NB4 (cell line): Measurements from ENCODE around the gene LMOD3.
A peak's percentile ranks its signal among the peaks of the same experiment; 100 is the strongest.

Source experiments
- DNase-seq: peaks from one replicate; pipeline ENCODE4 v3.0.0; 2010; ENCODE audit warnings: low read depth
- H3K4me3 ChIP-seq: one replicate; pipeline ENCODE4 v1.5.1; 2011; ENCODE audit warnings: mild to moderate bottlenecking, low read depth, low read length, moderate library complexity
- MYC ChIP-seq: IDR thresholded peaks from 2 replicates; pipeline ENCODE4 v1.6.1; 2011; ENCODE audit warnings: low read depth, low read length
- POLR2A ChIP-seq: IDR thresholded peaks from 2 replicates; pipeline ENCODE4 v1.6.1; 2011; ENCODE audit warnings: mild to moderate bottlenecking; ENCODE audit not compliant: insufficient read length; ENCODE audit errors: extremely low read depth
- TF ChIP-seq, protein P1 (sequence below): IDR thresholded peaks from 2 replicates; pipeline ENCODE4 v1.6.1; 2011; ENCODE audit warnings: low read depth, low read length
- TF ChIP-seq, protein P2 (sequence below): IDR thresholded peaks from one replicate; pipeline ENCODE4 v1.5.1; 2012; ENCODE audit warnings: low read depth, low read length

LMOD3 gene

DNA sequence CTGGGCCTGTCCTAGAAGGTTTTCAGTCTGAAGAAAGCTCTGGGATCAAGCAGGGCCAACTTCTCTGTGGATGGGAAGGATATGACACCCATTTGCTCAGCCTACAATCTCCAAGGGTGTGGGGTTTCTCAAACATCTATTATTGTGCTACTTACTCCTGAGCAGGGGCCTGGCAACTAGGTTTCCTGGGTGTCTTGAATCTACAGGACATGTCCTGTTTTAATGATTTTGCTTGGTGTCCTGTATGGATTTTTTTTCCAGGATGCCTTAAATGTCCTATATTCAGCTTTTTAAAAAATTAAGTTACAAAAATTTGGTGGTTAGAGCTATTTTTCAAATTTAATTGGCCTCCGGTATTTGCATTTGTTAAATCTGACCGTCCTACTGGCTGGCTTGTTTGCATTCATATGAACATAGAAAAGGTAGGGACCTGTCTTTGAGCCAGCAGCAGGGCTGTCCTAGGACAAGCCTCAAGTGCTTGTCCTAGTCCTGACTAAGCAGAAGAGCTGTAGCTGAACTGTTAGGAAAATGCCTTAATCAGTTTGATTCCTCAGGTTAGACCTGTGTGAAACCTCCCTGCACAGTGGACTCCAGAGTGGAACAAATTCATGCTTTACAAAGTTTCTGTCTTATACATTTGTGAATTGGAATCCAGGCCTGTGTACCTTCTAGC, 40.0 kb upstream of the LMOD3 start:
- no peak for DNase-seq
- H3K4me3 ChIP-seq: no peak overlapping the region
- TF ChIP-seq, protein P1, sequence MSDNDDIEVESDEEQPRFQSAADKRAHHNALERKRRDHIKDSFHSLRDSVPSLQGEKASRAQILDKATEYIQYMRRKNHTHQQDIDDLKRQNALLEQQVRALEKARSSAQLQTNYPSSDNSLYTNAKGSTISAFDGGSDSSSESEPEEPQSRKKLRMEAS: no peak
- TF ChIP-seq POLR2A: no peak

DNA sequence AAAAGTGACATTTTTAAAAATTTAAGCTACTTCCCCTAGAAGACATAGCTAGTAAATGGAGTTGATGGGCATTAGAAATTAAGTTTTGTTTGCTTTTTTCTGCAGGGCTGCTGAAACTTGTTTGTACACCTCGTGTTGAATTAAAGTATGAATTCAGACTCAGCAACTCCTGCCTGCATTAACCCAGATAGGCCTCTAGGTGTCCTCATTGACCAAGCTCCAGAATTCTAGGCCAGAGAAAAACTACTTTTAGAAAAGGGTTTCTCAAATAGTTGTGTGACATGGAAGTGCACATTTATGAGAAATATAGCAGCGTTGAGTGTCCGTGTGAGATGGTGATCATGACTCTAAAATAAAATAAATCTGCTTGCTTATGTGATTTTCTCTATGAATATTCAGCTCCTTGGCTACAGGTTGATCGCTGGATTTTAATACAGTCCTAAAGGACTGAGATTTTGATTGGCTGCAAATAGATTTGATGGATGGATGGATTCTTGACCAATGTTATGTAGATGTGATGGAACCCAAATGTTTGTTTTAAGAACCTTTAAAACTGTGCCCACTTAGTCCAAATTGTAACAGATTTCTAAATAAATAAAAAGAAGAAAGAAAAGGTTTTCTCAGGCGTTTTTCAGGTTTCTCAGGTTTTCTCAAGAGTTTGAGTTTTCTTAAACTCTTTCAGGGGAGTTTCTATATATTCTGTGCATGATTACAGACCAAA, 39.4 kb upstream of the LMOD3 start:
- peak; percentile 53 for DNase-seq
- H3K4me3 ChIP-seq: no peak overlapping the region
- TF ChIP-seq, protein P2, sequence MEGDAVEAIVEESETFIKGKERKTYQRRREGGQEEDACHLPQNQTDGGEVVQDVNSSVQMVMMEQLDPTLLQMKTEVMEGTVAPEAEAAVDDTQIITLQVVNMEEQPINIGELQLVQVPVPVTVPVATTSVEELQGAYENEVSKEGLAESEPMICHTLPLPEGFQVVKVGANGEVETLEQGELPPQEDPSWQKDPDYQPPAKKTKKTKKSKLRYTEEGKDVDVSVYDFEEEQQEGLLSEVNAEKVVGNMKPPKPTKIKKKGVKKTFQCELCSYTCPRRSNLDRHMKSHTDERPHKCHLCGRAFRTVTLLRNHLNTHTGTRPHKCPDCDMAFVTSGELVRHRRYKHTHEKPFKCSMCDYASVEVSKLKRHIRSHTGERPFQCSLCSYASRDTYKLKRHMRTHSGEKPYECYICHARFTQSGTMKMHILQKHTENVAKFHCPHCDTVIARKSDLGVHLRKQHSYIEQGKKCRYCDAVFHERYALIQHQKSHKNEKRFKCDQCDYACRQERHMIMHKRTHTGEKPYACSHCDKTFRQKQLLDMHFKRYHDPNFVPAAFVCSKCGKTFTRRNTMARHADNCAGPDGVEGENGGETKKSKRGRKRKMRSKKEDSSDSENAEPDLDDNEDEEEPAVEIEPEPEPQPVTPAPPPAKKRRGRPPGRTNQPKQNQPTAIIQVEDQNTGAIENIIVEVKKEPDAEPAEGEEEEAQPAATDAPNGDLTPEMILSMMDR: peak; percentile 83
- no peak for TF ChIP-seq POLR2A

DNA sequence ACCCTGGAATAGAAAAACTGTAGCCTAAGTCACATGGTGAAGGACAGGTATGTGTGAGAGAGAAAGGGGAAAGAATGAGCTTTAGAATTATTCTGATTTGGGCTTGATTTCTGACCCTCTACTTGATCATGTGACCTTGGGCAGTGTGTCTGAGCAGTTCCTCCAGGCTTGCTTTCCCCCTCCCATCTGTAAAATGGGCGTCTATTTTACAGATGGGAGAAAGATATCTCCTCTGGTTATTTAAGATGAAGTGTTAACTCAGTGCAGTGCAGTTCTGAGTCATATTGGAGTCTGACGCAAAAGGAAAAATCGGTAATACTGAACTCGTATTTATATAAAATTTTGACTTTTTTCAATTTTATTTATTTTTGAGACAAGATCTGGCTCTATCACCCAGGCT, 38.1 kb upstream of the LMOD3 start:
- TF ChIP-seq, protein P2: no peak
- TF ChIP-seq MYC (no peak), POLR2A (no peak)
- TF ChIP-seq, protein P1: no peak
- no peak overlapping the region for H3K4me3 ChIP-seq
- no peak for DNase-seq

DNA sequence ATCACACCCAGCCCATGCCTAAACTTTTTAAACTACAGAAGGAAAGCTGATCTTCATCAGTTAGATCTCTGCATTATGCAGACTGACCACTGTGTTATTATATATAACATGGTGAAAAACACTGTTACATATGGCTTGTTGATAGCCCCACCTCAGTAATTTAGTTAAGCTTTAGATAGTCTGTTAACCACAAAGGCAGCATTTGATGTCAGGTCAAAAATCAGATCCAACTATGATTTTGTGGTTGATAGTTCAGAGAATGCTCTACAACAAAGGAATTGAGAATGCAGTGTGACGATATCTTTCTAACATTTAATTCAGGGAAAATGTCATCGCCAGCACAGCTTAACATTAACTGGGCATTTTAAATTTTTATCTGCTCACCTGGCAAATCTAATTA, 37.7 kb upstream of the LMOD3 start:
- DNase-seq: no peak
- no peak overlapping the region for H3K4me3 ChIP-seq
- TF ChIP-seq POLR2A (no peak), MYC (no peak)
- TF ChIP-seq, protein P1: no peak
- TF ChIP-seq, protein P2: no peak

DNA sequence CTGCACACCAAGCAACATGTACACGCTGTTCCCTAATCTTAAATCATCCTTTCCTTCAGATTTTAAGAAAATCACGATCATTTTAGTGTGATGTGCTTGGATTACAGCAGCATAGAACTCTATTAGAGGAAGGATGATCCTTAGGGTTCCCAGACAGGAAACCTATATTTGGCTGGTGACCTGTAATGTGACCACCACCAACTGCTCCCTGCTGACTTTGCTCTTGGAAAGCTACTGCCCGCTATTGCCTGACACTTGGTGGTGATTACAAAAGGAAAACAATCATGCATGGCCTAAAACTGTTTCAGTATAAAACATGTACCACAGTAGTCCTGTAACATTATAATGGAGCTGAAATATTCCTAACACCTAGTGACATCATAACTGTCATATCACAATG, 27.2 kb upstream of the LMOD3 start:
- TF ChIP-seq, protein P1: no peak
- no peak for TF ChIP-seq MYC
- TF ChIP-seq POLR2A: no peak
- TF ChIP-seq, protein P2: no peak
- H3K4me3 ChIP-seq: no peak overlapping the region
- no peak for DNase-seq

DNA sequence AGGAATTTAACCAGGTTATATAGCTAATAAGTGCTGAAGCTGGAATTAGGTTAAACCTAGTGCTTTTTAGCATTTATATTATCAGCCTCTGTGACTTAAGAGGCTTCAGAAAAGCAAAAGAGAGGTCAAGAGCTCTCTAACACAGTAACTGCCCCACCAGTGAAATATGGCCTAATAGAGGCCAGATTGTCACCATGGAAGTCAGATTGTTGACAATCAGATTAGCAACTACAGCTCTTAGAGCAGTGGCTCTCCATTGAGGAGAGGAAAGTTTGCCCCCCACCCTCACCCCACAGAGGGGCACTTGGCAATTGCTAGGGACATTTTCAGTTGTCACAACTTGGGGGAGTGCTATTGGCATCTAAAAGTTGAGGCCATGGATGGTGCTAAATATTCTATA, 23.3 kb upstream of the LMOD3 start:
- no peak for DNase-seq
- TF ChIP-seq MYC: no peak
- TF ChIP-seq, protein P1: no peak
- no peak for TF ChIP-seq POLR2A
- TF ChIP-seq, protein P2: no peak
- no peak overlapping the region for H3K4me3 ChIP-seq
